ENCODE data around the gene CRTAC1.

The CRTAC1 gene

DNA sequence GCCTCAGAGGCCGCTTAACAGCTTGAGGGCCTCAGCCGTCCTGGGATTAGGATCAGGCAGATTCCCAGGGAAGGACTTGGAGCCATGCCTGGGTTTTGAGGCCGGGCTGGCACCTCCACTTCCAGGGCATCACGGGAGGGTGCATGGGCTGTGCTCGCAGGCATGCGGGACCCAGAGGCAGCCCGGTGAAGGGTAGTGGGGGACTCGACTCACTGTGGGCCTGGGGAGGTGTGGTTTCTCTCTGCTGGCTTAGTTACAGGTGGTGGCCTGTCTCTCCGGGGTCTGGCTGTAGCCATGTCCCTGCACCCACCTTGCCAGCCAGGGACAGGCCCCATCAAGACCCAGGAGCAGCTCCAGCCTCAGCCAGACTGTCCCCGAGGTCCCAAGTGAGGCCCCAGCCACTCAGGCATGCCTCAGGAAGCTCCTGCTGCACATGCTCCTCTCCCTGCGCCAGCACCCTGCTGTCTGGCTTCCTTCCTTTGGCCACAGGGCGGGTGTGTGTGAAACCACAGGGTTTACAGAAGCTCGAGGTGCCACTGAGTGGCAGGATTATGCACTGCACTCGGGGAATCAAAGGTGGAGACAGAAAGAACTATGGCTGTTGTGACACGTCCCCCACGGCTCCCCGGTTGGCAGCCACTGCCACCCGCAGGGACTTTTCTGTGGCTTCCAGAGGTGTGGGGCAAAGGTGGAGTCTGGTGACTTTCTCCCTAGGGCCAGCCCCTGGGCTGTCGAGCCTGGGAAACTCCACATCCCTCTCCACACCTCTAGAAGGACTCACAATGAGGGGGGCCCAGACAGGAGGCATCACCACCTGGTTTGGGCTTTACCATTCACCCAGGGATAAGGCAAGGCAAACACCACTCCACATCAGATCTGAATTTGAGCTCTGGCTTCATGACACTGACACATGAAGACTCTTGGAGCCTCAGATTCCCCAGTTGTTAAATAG lies 161.1 kb downstream of the CRTAC1 start:
- no peak overlapping the region for H3K4me3 ChIP-seq (ENCODE audit: low read depth, low read length)
- in situ Hi-C loops (cut with HindIII; ENCODE audit: low sequenced_read_pairs): no loop called here
- TF ChIP-seq, protein P1, sequence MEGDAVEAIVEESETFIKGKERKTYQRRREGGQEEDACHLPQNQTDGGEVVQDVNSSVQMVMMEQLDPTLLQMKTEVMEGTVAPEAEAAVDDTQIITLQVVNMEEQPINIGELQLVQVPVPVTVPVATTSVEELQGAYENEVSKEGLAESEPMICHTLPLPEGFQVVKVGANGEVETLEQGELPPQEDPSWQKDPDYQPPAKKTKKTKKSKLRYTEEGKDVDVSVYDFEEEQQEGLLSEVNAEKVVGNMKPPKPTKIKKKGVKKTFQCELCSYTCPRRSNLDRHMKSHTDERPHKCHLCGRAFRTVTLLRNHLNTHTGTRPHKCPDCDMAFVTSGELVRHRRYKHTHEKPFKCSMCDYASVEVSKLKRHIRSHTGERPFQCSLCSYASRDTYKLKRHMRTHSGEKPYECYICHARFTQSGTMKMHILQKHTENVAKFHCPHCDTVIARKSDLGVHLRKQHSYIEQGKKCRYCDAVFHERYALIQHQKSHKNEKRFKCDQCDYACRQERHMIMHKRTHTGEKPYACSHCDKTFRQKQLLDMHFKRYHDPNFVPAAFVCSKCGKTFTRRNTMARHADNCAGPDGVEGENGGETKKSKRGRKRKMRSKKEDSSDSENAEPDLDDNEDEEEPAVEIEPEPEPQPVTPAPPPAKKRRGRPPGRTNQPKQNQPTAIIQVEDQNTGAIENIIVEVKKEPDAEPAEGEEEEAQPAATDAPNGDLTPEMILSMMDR (IDR thresholded peaks at IDR 0.05; ENCODE audit: low read depth, low read length, missing control alignments): peak; percentile 85
- peak; percentile 83 for DNase-seq (ENCODE audit: low read depth)

DNA sequence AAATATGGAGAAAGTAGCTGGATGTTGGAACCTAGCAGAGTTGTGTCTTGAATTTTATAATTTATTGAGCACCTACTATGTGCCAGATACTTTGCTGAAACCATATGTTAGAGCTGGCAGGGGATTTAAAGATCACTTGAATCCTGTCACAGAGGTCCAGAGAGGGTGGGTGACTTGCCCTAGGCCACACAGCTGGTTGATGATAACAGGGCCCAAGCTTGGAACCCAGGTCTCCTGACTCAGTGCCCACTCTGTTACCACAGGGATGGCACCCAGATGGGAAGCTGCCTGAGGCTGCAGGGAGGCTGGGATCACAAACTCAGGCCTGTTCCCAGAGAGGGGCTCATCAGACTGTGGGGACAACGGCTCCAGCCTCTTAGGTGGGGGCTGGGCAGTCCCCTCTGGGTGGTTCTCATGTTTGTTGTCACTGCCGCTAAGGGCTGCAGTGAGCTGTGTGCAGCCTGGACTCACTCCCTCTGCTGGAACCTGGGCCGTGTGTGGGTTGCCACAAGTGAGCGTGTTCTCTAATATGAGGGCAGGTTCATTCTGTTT lies 162.2 kb downstream of the CRTAC1 start:
- in situ Hi-C loops (cut with HindIII; ENCODE audit: low sequenced_read_pairs): no loop called here
- TF ChIP-seq, protein P1 (IDR thresholded peaks at IDR 0.05; ENCODE audit: low read depth, low read length, missing control alignments): no peak
- no peak overlapping the region for H3K4me3 ChIP-seq (ENCODE audit: low read depth, low read length)
- no peak for DNase-seq (ENCODE audit: low read depth)

DNA sequence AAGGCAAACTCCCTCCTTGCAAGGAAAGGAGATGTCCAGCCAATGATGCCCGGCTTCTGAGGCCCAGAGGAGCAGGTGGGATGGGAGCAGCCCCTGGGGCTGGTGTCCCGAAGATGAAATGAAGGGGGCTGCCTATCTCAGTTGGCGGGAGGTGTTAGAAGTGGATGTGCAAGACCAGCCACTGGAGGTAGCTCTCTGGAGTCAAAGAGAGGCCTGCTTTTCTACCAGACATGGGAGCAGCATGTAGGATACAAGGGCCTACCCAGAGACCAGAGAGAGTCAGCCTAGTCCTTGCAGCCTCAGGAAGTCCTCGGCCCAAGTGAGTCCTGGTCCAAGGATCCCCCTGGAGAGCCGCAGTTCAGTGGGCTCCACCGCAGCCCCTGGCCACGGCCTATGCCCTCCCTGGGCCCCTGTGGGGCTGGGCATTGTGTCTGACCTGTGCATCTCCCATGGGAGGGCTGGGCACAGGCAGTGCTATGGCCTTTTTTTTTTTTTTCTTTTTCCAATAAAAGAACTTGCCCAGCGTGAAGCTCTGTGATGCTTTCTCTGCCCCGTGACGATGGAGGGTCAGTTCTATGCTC lies 163.1 kb downstream of the CRTAC1 start:
- no peak for DNase-seq (ENCODE audit: low read depth)
- TF ChIP-seq, protein P1 (IDR thresholded peaks at IDR 0.05; ENCODE audit: low read depth, low read length, missing control alignments): no peak
- no peak overlapping the region for H3K4me3 ChIP-seq (ENCODE audit: low read depth, low read length)
- in situ Hi-C loops (cut with HindIII; ENCODE audit: low sequenced_read_pairs): no loop called here

DNA sequence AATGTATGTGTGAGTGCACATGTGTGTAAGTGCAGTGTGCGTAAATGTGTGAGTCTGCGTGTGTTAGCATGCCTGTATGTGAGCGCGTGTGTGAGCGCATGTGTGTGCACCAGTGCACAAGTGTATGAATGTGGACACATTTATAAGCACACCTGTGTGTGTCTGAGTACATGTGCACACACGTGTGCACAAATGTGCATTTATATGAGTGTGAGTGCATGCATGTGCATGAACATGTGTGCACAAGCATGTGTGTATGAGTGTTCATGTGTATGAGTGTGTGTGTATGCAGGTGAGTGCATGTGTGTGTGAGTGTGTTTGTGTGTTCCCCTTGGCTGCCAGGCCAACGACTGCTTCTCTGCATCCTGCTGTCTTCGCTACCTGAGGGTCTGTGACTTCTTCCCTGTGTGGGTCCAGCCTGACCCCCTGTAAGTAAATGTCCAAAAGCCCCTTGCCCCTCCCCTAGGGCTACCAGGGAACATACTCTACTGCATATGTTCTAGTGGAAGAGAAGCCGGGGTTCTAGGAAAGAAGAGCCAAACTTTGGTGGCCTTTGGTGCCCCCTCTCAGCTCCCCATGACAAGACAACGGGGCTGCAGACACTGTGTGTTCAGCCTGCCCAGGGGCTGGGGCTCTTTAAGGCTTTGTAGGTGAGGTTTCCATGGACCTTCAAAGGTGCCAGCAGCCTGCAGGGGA lies 163.7 kb downstream of the CRTAC1 start:
- no peak overlapping the region for H3K4me3 ChIP-seq (ENCODE audit: low read depth, low read length)
- no peak for DNase-seq (ENCODE audit: low read depth)
- TF ChIP-seq, protein P1 (IDR thresholded peaks at IDR 0.05; ENCODE audit: low read depth, low read length, missing control alignments): no peak
- in situ Hi-C loops (cut with HindIII; ENCODE audit: low sequenced_read_pairs): no loop called here

DNA sequence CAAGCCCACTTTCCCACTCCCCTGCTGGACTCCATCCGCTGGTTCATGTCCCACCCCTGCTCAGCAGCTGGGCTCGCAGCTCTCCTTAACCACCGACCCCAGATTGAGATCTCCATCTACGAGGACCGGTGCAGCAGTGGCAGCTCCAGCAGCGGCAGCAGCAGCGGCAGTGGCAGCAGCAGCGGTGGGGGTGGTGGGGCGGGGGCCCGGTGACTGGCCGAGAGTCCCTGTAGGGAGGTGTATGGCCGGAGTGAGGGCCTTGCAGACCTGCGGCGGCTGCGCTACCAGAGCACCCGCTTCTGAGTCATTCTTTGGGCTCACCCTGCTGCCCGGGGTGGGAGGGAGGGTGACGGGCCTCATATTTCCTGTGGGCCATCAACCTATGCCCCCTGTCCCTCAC lies 164.9 kb downstream of the CRTAC1 start:
- no peak overlapping the region for H3K4me3 ChIP-seq (ENCODE audit: low read depth, low read length)
- no peak for DNase-seq (ENCODE audit: low read depth)
- in situ Hi-C loops (cut with HindIII; ENCODE audit: low sequenced_read_pairs): no loop called here
- TF ChIP-seq, protein P1 (IDR thresholded peaks at IDR 0.05; ENCODE audit: low read depth, low read length, missing control alignments): no peak

DNA sequence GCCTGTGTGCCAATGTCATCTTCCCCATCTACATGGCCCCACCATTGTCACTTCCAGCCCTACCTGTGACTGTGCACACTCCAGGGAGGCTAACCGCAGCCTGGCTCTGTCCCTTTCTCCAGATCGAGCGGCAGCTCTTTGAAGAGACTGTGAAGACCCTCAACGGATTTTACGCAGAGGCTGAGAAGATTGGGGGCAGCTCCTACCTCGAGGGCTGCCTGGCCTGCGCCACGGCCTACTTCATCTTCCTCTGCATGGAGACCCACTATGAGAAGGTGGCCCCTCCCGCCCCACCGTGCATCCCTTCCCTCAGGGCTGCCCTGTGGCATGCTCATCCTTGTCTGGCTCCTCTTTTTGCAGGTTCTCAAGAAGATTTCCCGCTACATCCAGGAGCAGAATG lies 166.6 kb downstream of the CRTAC1 start:
- no peak overlapping the region for H3K4me3 ChIP-seq (ENCODE audit: low read depth, low read length)
- in situ Hi-C loops (cut with HindIII; ENCODE audit: low sequenced_read_pairs): no loop called here
- TF ChIP-seq, protein P1 (IDR thresholded peaks at IDR 0.05; ENCODE audit: low read depth, low read length, missing control alignments): no peak
- DNase-seq (ENCODE audit: low read depth): no peak
